SU-DHL-6 (cell line): ENCODE measurements around the gene PDZRN3.

Source experiments
- H2AFZ ChIP-seq: fragments of 200-600 bp; sonication (generic); 2 replicates; pipeline ENCODE4 v1.6.1; 2014; ENCODE audit warnings: low read depth, mild to moderate bottlenecking, moderate library complexity, mixed read lengths, antibody characterized with exemption, low read length; ENCODE audit not compliant: severe bottlenecking
- H3F3A ChIP-seq: fragments of 200-600 bp; shearing (Covaris generic); 2 replicates; pipeline ENCODE4 v1.6.0; 2016; ENCODE audit warnings: antibody characterized with exemption, mild to moderate bottlenecking; ENCODE audit not compliant: insufficient read depth
- H3K27ac ChIP-seq: fragments of 200-600 bp; sonication (generic); 2 replicates; pipeline ENCODE4 v1.5.1; 2016; ENCODE audit warnings: low read depth, mild to moderate bottlenecking, low read length, moderate library complexity, mixed read lengths
- H3K27me3 ChIP-seq: fragments of 200-600 bp; sonication (generic), shearing (Covaris generic); 2 replicates; pipeline ENCODE4 v1.6.0; 2014; ENCODE audit warnings: mild to moderate bottlenecking, low read length
- H3K36me3 ChIP-seq: fragments of 200-600 bp; sonication (generic); 2 replicates; pipeline ENCODE4 v1.6.1; 2014; ENCODE audit warnings: mild to moderate bottlenecking, low read length, mixed read lengths
- H3K4me2 ChIP-seq: fragments of 300-600, 200-600 bp; shearing (Covaris generic), sonication (generic); 2 replicates; pipeline ENCODE4 v1.6.0; 2014; ENCODE audit warnings: low read length, low read depth, mild to moderate bottlenecking; ENCODE audit not compliant: poor library complexity, severe bottlenecking
- H3K4me3 ChIP-seq: fragments of 200-600 bp; sonication (generic); 2 replicates; pipeline ENCODE4 v1.5.1; 2014; ENCODE audit warnings: antibody characterized with exemption, low read length, mild to moderate bottlenecking, mixed read lengths; ENCODE audit not compliant: insufficient read depth, poor library complexity, severe bottlenecking
- H3K79me2 ChIP-seq: fragments of 200-600 bp; sonication (generic); 2 replicates; pipeline ENCODE4 v1.6.1; 2014; ENCODE audit warnings: mild to moderate bottlenecking, low read length, moderate library complexity; ENCODE audit not compliant: insufficient read depth
- H3K9ac ChIP-seq: fragments of 200-600 bp; sonication (generic); 2 replicates; pipeline ENCODE4 v1.7.0; 2014; ENCODE audit warnings: mild to moderate bottlenecking, low read length
- H3K9me2 ChIP-seq: fragments of 200-600 bp; sonication (generic); replicated peaks from 2 replicates; pipeline ENCODE4 v1.6.1; 2014; ENCODE audit warnings: low read length; ENCODE audit not compliant: insufficient read depth
- H3K9me3 ChIP-seq: fragments of 200-600 bp; sonication (generic); 2 replicates; pipeline ENCODE4 v1.6.1; 2014; ENCODE audit warnings: low read length, mixed read lengths; ENCODE audit not compliant: insufficient read depth
- H4K20me1 ChIP-seq: fragments of 200-600 bp; sonication (generic); 2 replicates; pipeline ENCODE4 v1.6.1; 2014; ENCODE audit warnings: low read depth, mild to moderate bottlenecking, antibody characterized with exemption, low read length, moderate library complexity, mixed read lengths
- EZH2phosphoT487 ChIP-seq: fragments of 200-600 bp; sonication (generic), shearing (Covaris generic); conservative IDR thresholded peaks from 2 replicates; pipeline ENCODE4 v1.6.1; 2018; ENCODE audit warnings: mild to moderate bottlenecking, antibody characterized with exemption, low read length, moderate library complexity, mixed read lengths
- TF ChIP-seq, protein P1 (sequence below): fragments of 200-600 bp; sonication (generic); IDR thresholded peaks from one replicate; pipeline ENCODE4 v1.5.1; 2017; ENCODE audit warnings: antibody characterized with exemption, mild to moderate bottlenecking, low read length, moderate library complexity; ENCODE audit not compliant: insufficient read depth, poor library complexity, severe bottlenecking

The PDZRN3 gene

DNA sequence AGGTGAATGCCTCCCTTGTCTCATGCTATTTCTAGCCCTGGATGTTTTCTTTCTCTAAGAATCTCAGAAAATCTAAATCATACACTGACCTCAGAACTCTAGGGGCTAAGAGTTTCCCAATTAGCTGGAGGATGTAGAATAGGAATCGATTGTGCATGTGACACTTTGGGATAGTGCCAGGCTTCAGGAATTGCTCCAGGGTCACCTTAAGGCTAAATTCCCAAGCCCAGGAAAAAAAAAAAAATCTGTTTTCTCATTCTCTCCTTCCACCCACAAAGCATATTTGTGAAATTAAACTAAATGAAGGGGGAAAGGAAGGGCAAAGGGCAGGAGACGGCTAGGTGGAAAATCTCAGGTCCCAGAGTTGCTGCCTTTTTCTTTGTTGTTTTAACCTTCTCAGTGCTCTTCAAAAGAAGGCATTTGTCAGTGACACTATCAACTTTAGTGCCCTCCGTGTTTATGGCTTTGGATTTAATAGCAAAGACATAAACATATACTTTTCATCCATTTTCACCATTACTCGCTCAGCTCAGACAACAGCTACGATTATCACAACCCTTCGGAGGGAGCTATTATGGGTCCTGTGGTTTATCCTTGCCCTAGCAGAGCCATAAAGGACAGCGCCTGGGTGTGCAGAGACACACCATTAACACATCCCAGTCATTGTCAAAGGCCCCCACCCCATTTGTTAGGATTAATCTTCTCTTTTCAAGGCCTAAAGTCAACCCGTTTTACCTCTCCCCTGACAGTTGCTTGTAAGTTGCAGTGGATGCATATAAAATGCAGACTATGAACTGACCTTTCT is 271.7 kb downstream of the PDZRN3 start:
- Histone ChIP-seq H3K4me2 (no peak overlapping the region), H3K9ac (no peak overlapping the region), H3K27ac (no peak overlapping the region), H3K79me2 (no peaks in the 10 kb centered on the region), H2AFZ (no peak overlapping the region), H3K9me3 (no peaks in the 10 kb centered on the region), H3K36me3 (no peaks in the 10 kb centered on the region), H3F3A (no peaks in the 10 kb centered on the region), H3K27me3 (no peaks in the 10 kb centered on the region), H4K20me1 (no peaks in the 10 kb centered on the region), H3K9me2 (no peaks in the 10 kb centered on the region), H3K4me3 (no peak overlapping the region)
- TF ChIP-seq, protein P1, sequence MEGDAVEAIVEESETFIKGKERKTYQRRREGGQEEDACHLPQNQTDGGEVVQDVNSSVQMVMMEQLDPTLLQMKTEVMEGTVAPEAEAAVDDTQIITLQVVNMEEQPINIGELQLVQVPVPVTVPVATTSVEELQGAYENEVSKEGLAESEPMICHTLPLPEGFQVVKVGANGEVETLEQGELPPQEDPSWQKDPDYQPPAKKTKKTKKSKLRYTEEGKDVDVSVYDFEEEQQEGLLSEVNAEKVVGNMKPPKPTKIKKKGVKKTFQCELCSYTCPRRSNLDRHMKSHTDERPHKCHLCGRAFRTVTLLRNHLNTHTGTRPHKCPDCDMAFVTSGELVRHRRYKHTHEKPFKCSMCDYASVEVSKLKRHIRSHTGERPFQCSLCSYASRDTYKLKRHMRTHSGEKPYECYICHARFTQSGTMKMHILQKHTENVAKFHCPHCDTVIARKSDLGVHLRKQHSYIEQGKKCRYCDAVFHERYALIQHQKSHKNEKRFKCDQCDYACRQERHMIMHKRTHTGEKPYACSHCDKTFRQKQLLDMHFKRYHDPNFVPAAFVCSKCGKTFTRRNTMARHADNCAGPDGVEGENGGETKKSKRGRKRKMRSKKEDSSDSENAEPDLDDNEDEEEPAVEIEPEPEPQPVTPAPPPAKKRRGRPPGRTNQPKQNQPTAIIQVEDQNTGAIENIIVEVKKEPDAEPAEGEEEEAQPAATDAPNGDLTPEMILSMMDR, result no peak
- TF ChIP-seq EZH2phosphoT487, result no peak

DNA sequence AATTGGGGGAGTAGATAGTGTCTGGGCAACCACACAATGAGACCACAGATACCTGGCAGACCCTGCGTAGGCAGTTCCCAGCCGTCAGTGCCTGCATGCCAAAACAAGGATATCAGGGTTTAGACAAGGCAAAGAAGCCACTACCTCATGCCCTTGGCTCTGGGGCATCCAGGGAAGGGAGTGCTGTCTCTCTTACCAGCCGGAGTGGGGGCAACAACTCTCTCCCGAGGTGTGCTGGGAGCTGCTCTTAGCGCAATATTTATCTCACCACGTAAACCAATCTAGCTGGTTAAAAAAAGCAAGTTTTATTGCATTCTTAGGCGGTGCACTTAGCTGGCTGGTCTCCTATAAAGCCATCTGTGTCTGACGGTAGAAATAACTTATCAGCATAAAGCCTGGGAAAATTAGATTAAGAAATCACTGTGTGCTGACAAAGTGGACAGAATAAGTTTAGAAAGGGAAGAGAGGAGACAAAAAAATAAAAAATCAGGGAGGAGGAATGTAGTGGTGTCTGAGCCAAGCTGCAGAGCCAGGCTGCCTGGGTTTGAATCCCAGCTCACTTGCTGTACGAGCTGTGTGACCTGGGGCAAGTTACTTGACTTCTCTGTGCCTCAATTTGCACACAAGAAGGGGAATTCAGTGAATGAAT is 273.2 kb downstream of the PDZRN3 start:
- Histone ChIP-seq H3K79me2 (no peaks in the 10 kb centered on the region), H3K9me3 (no peaks in the 10 kb centered on the region), H3K9me2 (no peaks in the 10 kb centered on the region), H3F3A (no peaks in the 10 kb centered on the region), H3K27me3 (no peaks in the 10 kb centered on the region), H3K27ac (no peak overlapping the region), H3K4me2 (no peak overlapping the region), H3K4me3 (no peak overlapping the region), H2AFZ (no peak overlapping the region), H4K20me1 (no peaks in the 10 kb centered on the region), H3K36me3 (no peaks in the 10 kb centered on the region), H3K9ac (no peak overlapping the region)
- TF ChIP-seq EZH2phosphoT487, result no peak
- TF ChIP-seq, protein P1, result no peak

DNA sequence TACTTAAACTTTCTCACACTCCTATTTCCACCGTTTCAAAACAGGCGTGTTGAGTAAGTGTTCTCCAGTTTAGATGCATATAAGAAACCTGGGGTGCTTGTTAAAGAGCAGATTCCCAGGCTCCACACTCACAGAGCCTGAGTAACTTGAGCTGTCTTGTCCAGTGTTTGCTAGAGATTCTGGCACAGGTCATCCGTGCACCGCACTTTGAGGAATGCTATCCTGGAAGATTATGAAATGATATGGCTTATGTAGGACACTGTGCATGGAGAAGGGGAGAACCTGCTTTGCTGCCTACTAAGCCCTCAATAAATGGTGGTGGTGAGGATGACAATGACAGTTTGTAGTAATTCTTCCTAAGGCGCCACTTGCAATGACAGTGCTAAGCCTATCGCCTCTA is 273.7 kb downstream of the PDZRN3 start:
- H3K27ac ChIP-seq, result no peak overlapping the region
- H4K20me1 ChIP-seq, result no peaks in the 10 kb centered on the region
- H3K9me2 ChIP-seq, result no peaks in the 10 kb centered on the region
- TF ChIP-seq EZH2phosphoT487, result no peak
- TF ChIP-seq, protein P1, result no peak
- H2AFZ ChIP-seq, result no peak overlapping the region
- no peak overlapping the region for H3K9ac ChIP-seq
- no peaks in the 10 kb centered on the region for H3K9me3 ChIP-seq
- H3K4me2 ChIP-seq, result no peak overlapping the region
- no peaks in the 10 kb centered on the region for H3K79me2 ChIP-seq
- H3K4me3 ChIP-seq, result no peak overlapping the region
- no peaks in the 10 kb centered on the region for H3F3A ChIP-seq
- H3K36me3 ChIP-seq, result no peaks in the 10 kb centered on the region
- no peaks in the 10 kb centered on the region for H3K27me3 ChIP-seq
